ENCODE measurements around the gene POLR2L.

POLR2L gene

DNA sequence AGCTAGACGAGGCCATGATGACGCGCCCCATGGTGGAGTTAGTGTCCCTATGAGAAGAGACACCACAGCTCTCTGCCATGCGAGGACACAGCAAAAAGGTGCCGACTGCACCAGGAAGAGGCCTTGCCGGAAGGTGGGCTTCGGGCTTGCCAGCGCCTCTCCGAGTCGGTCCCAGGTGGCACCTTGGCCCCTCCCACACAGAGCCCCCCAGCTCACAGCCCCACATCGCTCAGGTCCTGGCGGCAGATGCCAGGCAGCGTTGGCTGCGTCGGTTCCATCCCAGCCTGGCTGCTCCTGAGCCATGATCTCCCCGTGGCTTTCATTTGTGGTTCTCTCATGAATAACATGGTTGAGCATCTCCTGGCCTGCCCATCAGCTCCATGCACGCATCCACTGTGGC is 44.2 kb upstream of the POLR2L start:
- no peak for TF ChIP-seq CTCF (IDR thresholded peaks at IDR 0.05; ENCODE audit: low read depth, low read length, missing control alignments)
- no peak overlapping the region for H3K4me3 ChIP-seq (ENCODE audit: low read depth, low read length)
- DNase-seq (ENCODE audit: low read depth), result no peak

- no peak for TF ChIP-seq CTCF (IDR thresholded peaks at IDR 0.05; ENCODE audit: low read depth, low read length, missing control alignments)
- no peak for DNase-seq (ENCODE audit: low read depth)
- no peak overlapping the region for H3K4me3 ChIP-seq (ENCODE audit: low read depth, low read length)
Measured at GRCh38 chr11:884578-885070, 42.3 kb upstream of the POLR2L start.

DNA sequence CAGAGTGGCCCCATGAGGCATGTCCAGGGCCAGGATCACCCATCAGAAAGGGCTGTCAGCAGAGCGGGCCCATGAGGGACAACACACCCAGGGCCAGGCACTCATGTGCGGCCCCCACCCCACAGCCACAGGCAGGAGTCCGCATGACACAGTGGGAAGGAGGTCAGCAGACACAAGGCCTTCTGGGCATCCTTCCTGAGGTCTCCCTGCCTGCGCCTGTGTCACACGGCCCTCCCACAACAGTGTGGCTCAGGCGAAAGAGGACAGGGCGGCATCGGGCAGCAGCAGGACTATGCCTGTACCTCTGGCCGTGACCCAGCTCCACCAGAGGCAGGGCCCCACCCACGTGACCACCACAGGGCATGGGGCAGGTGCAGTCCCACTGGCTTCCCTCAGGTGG is 41.2 kb upstream of the POLR2L start:
- no peak for DNase-seq (ENCODE audit: low read depth)
- no peak for TF ChIP-seq CTCF (IDR thresholded peaks at IDR 0.05; ENCODE audit: low read depth, low read length, missing control alignments)

DNA sequence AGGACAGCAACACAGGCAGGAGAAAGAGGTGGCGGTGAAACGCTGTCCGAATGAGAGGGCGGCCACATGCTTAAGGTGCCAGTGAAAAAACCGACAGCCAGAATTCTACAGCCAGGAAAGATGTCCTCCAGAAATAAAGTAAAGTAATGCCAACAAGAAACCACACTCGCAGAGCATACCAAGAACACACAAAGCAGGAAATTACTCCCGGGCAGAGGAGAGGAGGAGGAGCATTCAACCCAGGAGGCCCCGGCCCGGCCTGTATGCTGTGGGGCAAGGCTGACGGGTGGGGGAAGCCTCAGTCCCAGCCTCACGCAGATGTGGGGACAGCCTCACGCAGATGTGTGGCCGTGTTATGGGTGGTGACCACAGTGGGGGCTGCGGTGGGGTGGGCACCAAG is 40.3 kb upstream of the POLR2L start:
- no peak for TF ChIP-seq CTCF (IDR thresholded peaks at IDR 0.05; ENCODE audit: low read depth, low read length, missing control alignments)
- no peak overlapping the region for H3K4me3 ChIP-seq (ENCODE audit: low read depth, low read length)
- no peak for DNase-seq (ENCODE audit: low read depth)

More for the DNA sequence above, 41.2 kb upstream of the POLR2L start:
- no peak overlapping the region for H3K4me3 ChIP-seq (ENCODE audit: low read depth, low read length)

DNA sequence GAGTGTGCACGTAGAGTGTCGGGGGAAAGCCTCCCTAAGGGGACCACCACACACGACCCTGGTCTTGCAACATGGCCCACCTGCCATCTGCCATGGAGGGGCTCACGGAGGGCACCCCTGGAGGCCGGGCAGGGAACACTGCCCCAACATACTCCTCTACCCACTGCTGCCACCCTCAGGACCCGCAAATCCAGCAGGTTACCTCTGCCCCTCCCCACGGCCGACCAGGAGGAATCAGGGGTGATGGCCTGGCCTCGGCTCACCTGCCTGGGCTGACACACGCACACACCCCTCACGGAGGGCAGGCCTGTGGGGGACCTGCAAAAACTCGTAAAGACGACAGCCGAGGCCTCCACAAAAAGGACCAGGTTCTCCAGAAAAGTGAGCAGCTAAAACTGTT is 38.1 kb upstream of the POLR2L start:
- no peak for DNase-seq (ENCODE audit: low read depth)
- no peak overlapping the region for H3K4me3 ChIP-seq (ENCODE audit: low read depth, low read length)
- no peak for TF ChIP-seq CTCF (IDR thresholded peaks at IDR 0.05; ENCODE audit: low read depth, low read length, missing control alignments)

- no peak overlapping the region for H3K4me3 ChIP-seq (ENCODE audit: low read depth, low read length)
- no peak for TF ChIP-seq CTCF (IDR thresholded peaks at IDR 0.05; ENCODE audit: low read depth, low read length, missing control alignments)
- no peak for DNase-seq (ENCODE audit: low read depth)
Measured at GRCh38 chr11:877565-877964, 35.2 kb upstream of the POLR2L start.

GRCh38 chr11:876545-876944 is 34.2 kb upstream of the POLR2L start:
- no peak for TF ChIP-seq CTCF (IDR thresholded peaks at IDR 0.05; ENCODE audit: low read depth, low read length, missing control alignments)
- no peak for DNase-seq (ENCODE audit: low read depth)
- H3K4me3 ChIP-seq (ENCODE audit: low read depth, low read length), result no peak overlapping the region
